ENCODE data around the gene MIER1. TPM values are rescaled to one million over a fixed set of nuclear protein-coding genes. Genes with fewer than 3 reads are reported as not detected.

The MIER1 gene
- total RNA-seq, 1 donor from 2014 or later: 27.8 TPM

- no peak overlapping the region for H3K4me3 ChIP-seq (ENCODE audit: low read depth, low read length)
- no peak for DNase-seq (ENCODE audit: low read depth)
- no peaks in the 10 kb centered on the region for H3K36me3 ChIP-seq (ENCODE audit: control insufficient read depth, insufficient read depth, low read length)
- TF ChIP-seq CTCF (IDR thresholded peaks at IDR 0.05; ENCODE audit: insufficient read depth, low read length, poor library complexity, severe bottlenecking): no peak
- H3K27me3 ChIP-seq (ENCODE audit: control insufficient read depth, insufficient read depth, low read length): no peaks in the 10 kb centered on the region
Observed at GRCh38 chr1:66916320-66916719, 8.5 kb upstream of the MIER1 start.

GRCh38 chr1:66917476-66917875, 7.3 kb upstream of the MIER1 start:
- Histone ChIP-seq H3K4me3 (ENCODE audit: low read depth, low read length) (no peak overlapping the region), H3K36me3 (ENCODE audit: control insufficient read depth, insufficient read depth, low read length) (no peaks in the 10 kb centered on the region), H3K27me3 (ENCODE audit: control insufficient read depth, insufficient read depth, low read length) (no peaks in the 10 kb centered on the region)
- TF ChIP-seq CTCF (IDR thresholded peaks at IDR 0.05; ENCODE audit: insufficient read depth, low read length, poor library complexity, severe bottlenecking): no peak
- DNase-seq (ENCODE audit: low read depth): no peak

GRCh38 chr1:66919063-66919462, 5.7 kb upstream of the MIER1 start:
- no peak for DNase-seq (ENCODE audit: low read depth)
- Histone ChIP-seq H3K4me3 (ENCODE audit: low read depth, low read length) (no peak overlapping the region), H3K27me3 (ENCODE audit: control insufficient read depth, insufficient read depth, low read length) (no peaks in the 10 kb centered on the region), H3K36me3 (ENCODE audit: control insufficient read depth, insufficient read depth, low read length) (no peaks in the 10 kb centered on the region)
- TF ChIP-seq CTCF (IDR thresholded peaks at IDR 0.05; ENCODE audit: insufficient read depth, low read length, poor library complexity, severe bottlenecking): no peak

- Histone ChIP-seq H3K4me3 (ENCODE audit: low read depth, low read length) (no peak overlapping the region), H3K36me3 (ENCODE audit: control insufficient read depth, insufficient read depth, low read length) (no peaks in the 10 kb centered on the region), H3K27me3 (ENCODE audit: control insufficient read depth, insufficient read depth, low read length) (no peaks in the 10 kb centered on the region)
- DNase-seq (ENCODE audit: low read depth): no peak
- no peak for TF ChIP-seq CTCF (IDR thresholded peaks at IDR 0.05; ENCODE audit: insufficient read depth, low read length, poor library complexity, severe bottlenecking)
Observed at GRCh38 chr1:66919828-66920227, 5.0 kb upstream of the MIER1 start.

GRCh38 chr1:66920543-66920942, 4.2 kb upstream of the MIER1 start:
- Histone ChIP-seq H3K4me3 (ENCODE audit: low read depth, low read length) (no peak overlapping the region), H3K36me3 (ENCODE audit: control insufficient read depth, insufficient read depth, low read length) (no peaks in the 10 kb centered on the region), H3K27me3 (ENCODE audit: control insufficient read depth, insufficient read depth, low read length) (no peaks in the 10 kb centered on the region)
- TF ChIP-seq CTCF (IDR thresholded peaks at IDR 0.05; ENCODE audit: insufficient read depth, low read length, poor library complexity, severe bottlenecking): no peak
- no peak for DNase-seq (ENCODE audit: low read depth)

GRCh38 chr1:66925558-66925910, 744 bp downstream of the MIER1 start:
- Histone ChIP-seq H3K36me3 (ENCODE audit: control insufficient read depth, insufficient read depth, low read length) (no peaks in the 10 kb centered on the region), H3K4me3 (ENCODE audit: low read depth, low read length) (peak overlapping the region; percentile 73), H3K27me3 (ENCODE audit: control insufficient read depth, insufficient read depth, low read length) (no peaks in the 10 kb centered on the region)
- DNase-seq (ENCODE audit: low read depth): no peak
- TF ChIP-seq CTCF (IDR thresholded peaks at IDR 0.05; ENCODE audit: insufficient read depth, low read length, poor library complexity, severe bottlenecking): no peak

Measured in kidney epithelial cell (primary cell).